Activated T-helper 2 cell treated with anti-CD3 and anti-CD28 coated beads, Interferon-gamma antibody, Interleukin-2, Interleukin-4, amounts not matched to agents 10 μg/mL and 5 μg/mL and 100 μg/mL, durations not matched to agents 14 hours and 24 hours and 36 hours (primary cell): ENCODE measurements around the gene RELT. TPM values are rescaled to one million over a fixed set of nuclear protein-coding genes. Genes with fewer than 3 reads are reported as not detected.

ENCODE experiments used
- DNase-seq: peaks from one replicate; pipeline ENCODE4 v3.0.0; 2021; ENCODE audit warnings: low spot score
- H3K27ac Mint-ChIP-seq: one replicate; pipeline ENCODE4 v1.8.0; 2021; ENCODE audit warnings: mixed read lengths
- H3K27me3 Mint-ChIP-seq: one replicate; pipeline ENCODE4 v1.8.0; 2021; ENCODE audit warnings: low read depth, mixed read lengths
- H3K36me3 Mint-ChIP-seq: one replicate; pipeline ENCODE4 v1.8.0; 2021; ENCODE audit warnings: low read depth, mixed read lengths
- H3K4me1 Mint-ChIP-seq: one replicate; pipeline ENCODE4 v1.8.0; 2021; ENCODE audit warnings: low read depth, mixed read lengths
- H3K4me3 Mint-ChIP-seq: one replicate; pipeline ENCODE4 v1.8.0; 2021; ENCODE audit warnings: low read depth, mild to moderate bottlenecking, moderate library complexity, mixed read lengths
- H3K9me3 Mint-ChIP-seq: one replicate; pipeline ENCODE4 v1.8.0; 2021; ENCODE audit warnings: mixed read lengths
- intact Hi-C: fragments of 100-400 bp; cut with micrococcal nuclease; formaldehyde crosslinking; loops from one replicate; pipeline ENCODE4 v1.15.1; 2023
- total RNA-seq: library from RNA; stranded (reverse); gene quantifications from 2 replicates; pipeline ENCODE4 v1.2.3, GENCODE V29; 2022

The RELT gene
- total RNA-seq, 1 donor from 2014 or later: 33.5 TPM

GRCh38 chr11:73384531-73384871, 8.3 kb downstream of the RELT start:
- intact Hi-C loops: no loop called here
- peaks cover 55% of the 10 kb centered on the region for H3K4me1 Mint-ChIP-seq

GRCh38 chr11:73384872-73385689, 8.9 kb downstream of the RELT start:
- no peak for DNase-seq
- Mint-ChIP-seq H3K4me3 (peak overlapping the region; percentile 23), H3K9me3 (no peaks in the 10 kb centered on the region), H3K4me1 (peaks cover 57% of the 10 kb centered on the region), H3K36me3 (peaks cover 7% of the 10 kb centered on the region), H3K27ac (peak overlapping the region; percentile 73), H3K27me3 (no peaks in the 10 kb centered on the region)
- intact Hi-C loops: no loop called here

More at GRCh38 chr11:73384531-73384871, 8.3 kb downstream of the RELT start:
- no peak overlapping the region for H3K4me3 Mint-ChIP-seq
- peaks cover 7% of the 10 kb centered on the region for H3K36me3 Mint-ChIP-seq
- H3K27me3 Mint-ChIP-seq: no peaks in the 10 kb centered on the region
- DNase-seq: no peak
- H3K9me3 Mint-ChIP-seq: no peaks in the 10 kb centered on the region
- peak overlapping the region; percentile 73 for H3K27ac Mint-ChIP-seq

GRCh38 chr11:73386016-73386415, 9.8 kb downstream of the RELT start:
- Mint-ChIP-seq H3K9me3 (no peaks in the 10 kb centered on the region), H3K4me1 (peaks cover 55% of the 10 kb centered on the region), H3K4me3 (no peak overlapping the region), H3K36me3 (peaks cover 7% of the 10 kb centered on the region), H3K27me3 (no peaks in the 10 kb centered on the region), H3K27ac (peak overlapping the region; percentile 73)
- DNase-seq: no peak
- intact Hi-C loops: no loop called here

GRCh38 chr11:73386546-73386945, 10.3 kb downstream of the RELT start:
- intact Hi-C loops: no loop called here
- no peak for DNase-seq
- H3K4me3 Mint-ChIP-seq: no peak overlapping the region
- H3K4me1 Mint-ChIP-seq: peaks cover 52% of the 10 kb centered on the region
- H3K36me3 Mint-ChIP-seq: peaks cover 7% of the 10 kb centered on the region
- H3K9me3 Mint-ChIP-seq: no peaks in the 10 kb centered on the region
- H3K27me3 Mint-ChIP-seq: no peaks in the 10 kb centered on the region
- peak overlapping the region; percentile 73 for H3K27ac Mint-ChIP-seq

- Mint-ChIP-seq H3K27ac (peak overlapping the region; percentile 63), H3K27me3 (no peaks in the 10 kb centered on the region), H3K4me3 (no peak overlapping the region), H3K9me3 (no peaks in the 10 kb centered on the region), H3K36me3 (peaks cover 7% of the 10 kb centered on the region), H3K4me1 (peaks cover 45% of the 10 kb centered on the region)
- no peak for DNase-seq
- intact Hi-C loops: no loop called here
Measured at GRCh38 chr11:73387594-73388264, 11.5 kb downstream of the RELT start.

- Mint-ChIP-seq H3K36me3 (peaks cover 14% of the 10 kb centered on the region), H3K4me3 (no peak overlapping the region), H3K27ac (peak overlapping the region; percentile 63), H3K27me3 (no peaks in the 10 kb centered on the region), H3K4me1 (peaks cover 42% of the 10 kb centered on the region), H3K9me3 (no peaks in the 10 kb centered on the region)
- intact Hi-C loops: no loop called here
- DNase-seq: no peak
Measured at GRCh38 chr11:73388265-73389133, 12.3 kb downstream of the RELT start.

GRCh38 chr11:73389134-73389525, 12.9 kb downstream of the RELT start:
- intact Hi-C loops: no loop called here
- Mint-ChIP-seq H3K9me3 (no peaks in the 10 kb centered on the region), H3K36me3 (peaks cover 18% of the 10 kb centered on the region), H3K4me3 (no peak overlapping the region), H3K4me1 (peaks cover 35% of the 10 kb centered on the region), H3K27ac (no peak overlapping the region), H3K27me3 (no peaks in the 10 kb centered on the region)
- no peak for DNase-seq

GRCh38 chr11:73389916-73390315, 13.7 kb downstream of the RELT start:
- H3K27ac Mint-ChIP-seq: no peak overlapping the region
- no peak for DNase-seq
- no peaks in the 10 kb centered on the region for H3K27me3 Mint-ChIP-seq
- peaks cover 20% of the 10 kb centered on the region for H3K36me3 Mint-ChIP-seq
- intact Hi-C loops: loop anchor here (5.0 kb wide), 1 partner anchor 83 kb away; the partner anchor contains the start of gene ARHGEF17
- H3K9me3 Mint-ChIP-seq: no peaks in the 10 kb centered on the region
- H3K4me1 Mint-ChIP-seq: peaks cover 27% of the 10 kb centered on the region
- no peak overlapping the region for H3K4me3 Mint-ChIP-seq

- H3K36me3 Mint-ChIP-seq: peaks cover 25% of the 10 kb centered on the region
- no peak overlapping the region for H3K4me3 Mint-ChIP-seq
- intact Hi-C loops: loop anchor here (5.0 kb wide), 1 partner anchor 84 kb away; the partner anchor contains the start of gene ARHGEF17
- H3K4me1 Mint-ChIP-seq: peaks cover 18% of the 10 kb centered on the region
- no peaks in the 10 kb centered on the region for H3K27me3 Mint-ChIP-seq
- no peak overlapping the region for H3K27ac Mint-ChIP-seq
- no peak for DNase-seq
- H3K9me3 Mint-ChIP-seq: no peaks in the 10 kb centered on the region
Measured at GRCh38 chr11:73390601-73391565, 14.7 kb downstream of the RELT start.

- Mint-ChIP-seq H3K4me1 (peaks cover 12% of the 10 kb centered on the region), H3K4me3 (no peak overlapping the region), H3K27ac (no peak overlapping the region), H3K27me3 (no peaks in the 10 kb centered on the region), H3K9me3 (no peaks in the 10 kb centered on the region), H3K36me3 (peaks cover 28% of the 10 kb centered on the region)
- DNase-seq: no peak
- intact Hi-C loops: loop anchor here (5.0 kb wide), 1 partner anchor 84 kb away; the partner anchor contains the start of gene ARHGEF17
Measured at GRCh38 chr11:73391665-73392064, 15.5 kb downstream of the RELT start.

GRCh38 chr11:73392108-73393010, 16.2 kb downstream of the RELT start:
- Mint-ChIP-seq H3K27ac (no peak overlapping the region), H3K27me3 (no peaks in the 10 kb centered on the region), H3K36me3 (peaks cover 34% of the 10 kb centered on the region), H3K4me3 (no peak overlapping the region), H3K9me3 (no peaks in the 10 kb centered on the region), H3K4me1 (peaks cover 7% of the 10 kb centered on the region)
- no peak for DNase-seq
- intact Hi-C loops: loop anchor here (1.0 to 5.0 kb wide), 2 partner anchors 41 to 85 kb away; partner anchors contain the start of gene ARHGEF17
